HPDE6-E6E7 (cell line): ENCODE measurements around the gene PRPH.
"Not testable (repeated sequence)": the region's sequence is repeated elsewhere in the genome, so short reads cannot be mapped to it uniquely, and the experiment has no call there.

ENCODE experiments used
- DNase-seq: peaks from one replicate; pipeline ENCODE4 v3.0.0; 2011; ENCODE audit warnings: missing footprints; ENCODE audit errors: extremely low spot score

The PRPH gene

DNA sequence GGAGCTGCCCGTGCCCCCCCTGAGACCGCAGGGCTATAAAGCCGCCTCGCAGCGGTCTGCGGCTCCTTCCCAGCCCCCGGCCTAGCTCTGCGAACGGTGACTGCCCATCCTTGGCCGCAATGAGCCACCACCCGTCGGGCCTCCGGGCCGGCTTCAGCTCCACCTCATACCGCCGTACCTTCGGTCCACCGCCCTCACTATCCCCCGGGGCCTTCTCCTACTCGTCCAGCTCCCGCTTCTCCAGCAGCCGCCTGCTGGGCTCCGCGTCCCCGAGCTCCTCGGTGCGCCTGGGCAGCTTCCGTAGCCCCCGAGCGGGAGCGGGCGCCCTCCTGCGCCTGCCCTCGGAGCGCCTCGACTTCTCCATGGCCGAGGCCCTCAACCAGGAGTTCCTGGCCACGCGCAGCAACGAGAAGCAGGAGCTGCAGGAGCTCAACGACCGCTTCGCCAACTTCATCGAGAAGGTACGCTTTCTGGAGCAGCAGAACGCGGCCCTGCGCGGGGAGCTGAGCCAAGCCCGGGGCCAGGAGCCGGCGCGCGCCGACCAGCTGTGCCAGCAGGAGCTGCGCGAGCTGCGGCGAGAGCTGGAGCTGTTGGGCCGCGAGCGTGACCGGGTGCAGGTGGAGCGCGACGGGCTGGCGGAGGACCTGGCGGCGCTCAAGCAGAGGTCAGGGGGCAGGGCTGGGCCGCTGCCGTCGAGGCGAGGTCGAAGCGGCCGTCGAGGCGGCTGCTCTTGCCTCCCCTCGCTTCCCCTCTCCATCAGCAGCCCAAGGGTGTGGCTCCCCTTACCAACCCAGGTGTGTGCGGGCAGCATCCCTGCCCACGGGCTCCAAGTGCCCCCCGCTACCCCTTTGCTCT, at the start of gene PRPH:
TSS of gene PRPH (plus strand) at position 66 of the 855 bp plus-strand sequence. CDS start at position 120, 54 bp downstream.
- no peak for DNase-seq

DNA sequence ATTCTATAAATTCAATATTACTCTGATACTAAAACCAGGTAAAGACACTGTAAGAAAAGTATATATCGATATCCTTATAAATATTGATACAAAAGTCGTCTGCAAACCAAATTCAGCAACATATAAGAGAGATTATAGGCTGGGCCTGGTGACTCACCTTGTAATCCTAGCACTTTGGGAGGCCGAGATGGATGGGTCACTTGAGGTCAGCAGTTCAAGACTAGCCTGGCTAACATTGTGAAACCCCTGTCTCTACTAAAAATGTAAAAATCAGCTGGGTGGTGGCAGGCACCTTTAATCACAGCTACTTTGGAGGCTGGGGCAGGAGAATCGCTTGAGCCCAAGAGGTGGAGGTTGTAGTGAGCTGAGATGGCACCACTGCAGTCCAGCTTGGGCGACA, 43.6 kb upstream of the PRPH start:
- no peak for DNase-seq

DNA sequence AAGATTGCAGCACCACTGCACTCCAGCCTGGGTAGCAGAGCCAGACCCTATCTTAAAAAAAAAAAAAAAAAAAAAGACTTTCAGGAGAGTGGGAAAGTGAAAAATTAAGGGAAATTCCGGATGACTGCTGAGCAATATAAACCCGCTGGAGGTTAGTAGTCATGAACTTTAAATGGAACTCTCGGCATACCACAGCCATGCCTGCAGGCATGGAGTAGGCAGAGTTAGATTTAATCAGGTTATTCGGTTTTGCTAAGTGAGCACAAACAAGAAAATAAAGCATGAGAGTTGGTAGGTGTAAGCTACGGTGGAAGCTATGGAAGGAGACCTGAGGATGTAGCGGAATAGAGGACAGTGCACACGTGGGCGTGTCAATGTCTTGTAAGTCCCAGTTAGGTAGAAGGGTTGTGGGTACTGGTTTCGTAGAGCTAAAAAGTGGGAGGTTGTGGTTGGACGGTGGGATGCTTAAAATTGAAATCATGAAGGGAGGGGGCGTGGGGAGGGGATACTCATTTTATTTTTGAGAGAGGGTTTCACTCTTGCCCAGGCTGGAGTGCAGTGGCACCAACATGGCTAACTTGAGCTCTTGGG, 41.8 kb upstream of the PRPH start:
- DNase-seq = no peak

DNA sequence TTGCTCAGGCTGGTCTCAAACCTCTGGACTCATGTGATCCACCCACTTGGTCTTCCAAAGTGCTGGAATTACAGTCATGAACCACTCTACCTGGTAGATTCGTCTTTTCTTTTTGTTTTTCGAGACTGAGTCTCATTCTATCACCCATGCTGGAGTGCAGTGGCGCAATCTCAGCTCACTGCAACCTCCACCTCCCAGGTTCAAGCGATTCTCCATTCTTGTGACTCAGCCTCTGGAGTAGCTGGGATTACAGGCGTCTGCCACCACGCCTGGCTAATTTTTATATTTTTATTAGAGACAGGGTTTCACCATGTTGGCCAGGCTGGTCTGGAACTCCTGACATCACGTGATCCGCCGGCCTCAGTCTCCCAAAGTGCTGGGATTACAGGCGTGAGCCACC, 39.5 kb upstream of the PRPH start:
- not testable (repeated sequence) for DNase-seq

DNA sequence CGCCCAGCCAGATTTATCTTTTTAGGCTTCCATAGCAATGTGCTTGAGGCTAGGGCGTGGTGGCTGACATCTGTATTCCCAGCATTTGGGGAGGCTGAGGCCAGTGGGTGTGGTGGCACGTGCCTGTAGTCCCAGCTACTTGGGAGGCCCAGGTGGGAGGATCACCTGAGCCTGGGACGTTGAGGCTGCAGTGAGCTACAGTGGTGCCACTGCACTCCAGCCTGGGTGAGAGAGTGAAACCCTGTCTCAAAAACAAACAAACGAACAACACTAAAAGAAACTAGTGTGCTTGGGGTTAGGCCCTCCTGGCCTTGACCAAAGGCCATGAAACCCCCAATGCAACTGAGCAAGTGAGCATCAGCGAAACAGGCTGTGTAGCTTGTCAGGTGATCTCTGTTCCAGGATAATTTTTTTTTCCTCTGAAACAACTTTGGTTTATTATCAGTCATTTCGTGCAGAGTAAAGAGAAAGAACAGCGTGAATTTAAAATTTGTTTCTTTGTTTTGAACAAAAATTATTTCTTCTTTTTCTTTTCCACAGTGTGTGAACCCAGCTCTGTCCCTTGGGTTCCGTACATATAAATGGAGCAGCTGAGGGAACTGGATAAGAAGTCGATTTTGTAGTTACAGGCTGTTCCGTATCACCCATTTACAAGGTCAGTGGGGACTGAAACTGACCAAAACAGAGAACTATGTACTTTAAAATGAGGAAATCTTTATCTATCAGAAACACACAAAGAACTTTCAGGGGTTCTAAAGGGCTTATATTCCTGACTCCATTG, 38.9 kb upstream of the PRPH start:
- DNase-seq = no peak

DNA sequence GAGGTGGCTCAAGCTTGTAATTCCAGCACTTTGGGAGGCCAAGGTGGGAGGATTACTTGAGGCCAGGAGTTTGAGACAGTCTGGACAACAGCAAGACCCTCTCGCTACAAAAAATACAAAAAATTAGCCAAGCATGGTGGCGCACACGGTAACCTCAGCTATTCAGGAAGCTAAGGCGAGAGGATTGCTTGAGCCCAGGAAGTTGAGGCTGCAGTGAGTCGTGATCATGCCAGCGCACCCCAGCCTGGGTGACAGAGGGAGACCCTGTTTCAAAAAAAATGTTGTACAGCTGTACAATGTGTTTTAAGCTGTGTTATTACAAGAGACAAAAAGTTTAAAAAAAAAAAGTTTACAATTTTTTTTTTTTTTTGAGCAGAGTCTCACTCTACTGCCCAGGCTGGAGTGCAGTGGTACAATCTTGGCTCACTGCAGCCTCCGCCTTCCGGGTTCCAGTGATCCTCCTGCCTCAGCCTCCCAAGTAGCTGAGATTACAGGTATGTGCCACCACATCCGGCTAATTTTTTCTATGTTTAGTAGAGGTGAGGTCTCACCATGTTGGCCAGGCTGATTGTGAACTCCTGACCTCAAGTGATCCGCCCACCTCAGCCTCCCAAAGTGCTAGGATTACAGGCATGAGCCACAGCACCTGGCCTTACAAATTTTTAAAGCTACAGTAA, 37.3 kb upstream of the PRPH start:
- DNase-seq = not testable (repeated sequence)

DNA sequence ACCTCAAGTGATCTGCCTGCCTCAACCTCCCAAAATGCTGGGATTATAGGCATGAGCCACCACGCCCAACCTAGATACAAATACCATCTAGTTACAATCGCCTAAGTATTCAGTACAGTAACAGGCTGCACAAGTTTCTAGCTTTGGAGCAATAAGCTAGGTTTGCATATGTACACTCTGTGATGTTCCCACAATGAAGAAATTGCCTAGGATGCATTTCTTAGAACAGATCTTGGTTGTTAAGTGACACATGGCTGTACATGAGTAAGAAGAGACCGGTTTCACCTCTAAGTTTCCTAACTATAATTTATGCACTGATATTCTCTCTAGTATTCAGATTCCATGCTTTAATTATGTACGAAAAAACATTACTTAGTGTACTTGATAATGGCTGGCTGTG, 35.5 kb upstream of the PRPH start:
- DNase-seq = no peak

DNA sequence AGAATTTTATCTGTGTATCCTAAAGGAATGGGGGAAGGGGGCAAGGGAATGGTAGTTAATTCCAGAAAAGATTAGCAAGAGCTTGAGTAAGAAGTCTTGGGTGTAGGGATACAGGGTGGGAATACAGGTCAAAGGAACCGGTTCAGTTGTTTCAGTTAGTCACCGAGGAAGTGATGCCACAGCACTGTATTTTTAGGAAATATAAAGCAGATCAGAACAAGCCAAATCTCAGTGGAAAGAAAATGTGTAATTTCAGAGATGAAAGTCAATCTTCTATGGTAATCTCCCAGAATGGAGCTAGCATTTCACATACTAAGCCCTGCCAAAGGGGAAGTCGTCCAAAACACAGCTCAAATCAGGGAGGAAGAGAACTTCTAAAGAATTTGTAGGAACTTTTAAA, 34.8 kb upstream of the PRPH start:
- DNase-seq = no peak

DNA sequence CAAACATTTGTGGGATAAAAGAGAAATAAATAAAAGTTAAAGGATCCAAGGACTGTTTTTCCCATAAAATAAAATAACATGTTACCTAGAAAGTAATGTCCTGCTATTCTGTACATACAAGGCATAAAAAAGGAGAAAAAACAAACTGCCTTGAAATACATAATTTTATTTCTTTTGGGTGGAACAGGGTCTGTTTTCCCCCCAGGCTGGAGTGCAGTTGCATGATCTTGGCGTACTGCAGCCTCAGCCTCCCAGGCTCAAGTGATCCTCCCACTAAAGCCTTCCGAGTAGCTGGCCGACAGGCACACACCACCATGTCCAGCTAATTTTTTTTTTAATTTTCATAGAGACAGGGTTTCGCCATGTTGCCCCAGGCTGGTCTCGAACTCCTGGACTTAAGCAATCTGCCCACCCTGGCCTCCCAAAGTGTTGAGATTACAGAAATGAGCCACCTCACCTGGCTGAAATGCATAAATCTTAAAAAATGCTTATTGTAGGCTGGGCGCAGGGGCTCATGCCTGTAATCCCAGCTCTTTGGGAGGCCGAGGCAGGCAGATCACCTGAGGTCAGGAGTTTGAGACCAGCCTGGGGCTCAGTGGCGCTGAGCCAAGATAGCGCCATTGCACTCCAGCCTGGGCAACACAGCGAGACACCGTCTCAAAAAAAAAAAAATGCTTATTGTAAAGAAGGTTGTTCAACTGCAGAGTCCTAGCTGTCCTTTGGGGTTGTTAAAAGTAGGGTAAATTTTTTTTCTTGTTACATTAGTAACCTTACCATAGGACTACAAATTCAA, 34.2 kb upstream of the PRPH start:
- no peak for DNase-seq

DNA sequence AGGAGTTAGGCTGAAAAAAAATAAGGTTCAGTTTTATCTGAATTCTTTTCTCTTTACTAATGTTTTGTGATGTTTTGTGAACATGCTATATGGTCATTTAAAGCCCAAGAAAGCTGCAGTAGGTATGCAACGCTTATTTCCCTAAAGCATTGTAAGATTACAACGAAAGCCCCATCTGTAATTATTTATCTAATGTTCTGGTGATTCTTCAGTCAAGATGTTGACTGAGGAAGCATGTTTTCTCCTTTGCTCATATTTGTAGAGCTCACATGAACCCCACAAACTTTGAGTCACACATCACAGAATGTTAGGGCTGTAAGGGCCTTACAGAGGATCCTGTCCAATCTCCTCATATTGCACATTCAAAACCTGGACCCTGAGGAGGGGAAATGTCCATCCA, 33.2 kb upstream of the PRPH start:
- DNase-seq = no peak

DNA sequence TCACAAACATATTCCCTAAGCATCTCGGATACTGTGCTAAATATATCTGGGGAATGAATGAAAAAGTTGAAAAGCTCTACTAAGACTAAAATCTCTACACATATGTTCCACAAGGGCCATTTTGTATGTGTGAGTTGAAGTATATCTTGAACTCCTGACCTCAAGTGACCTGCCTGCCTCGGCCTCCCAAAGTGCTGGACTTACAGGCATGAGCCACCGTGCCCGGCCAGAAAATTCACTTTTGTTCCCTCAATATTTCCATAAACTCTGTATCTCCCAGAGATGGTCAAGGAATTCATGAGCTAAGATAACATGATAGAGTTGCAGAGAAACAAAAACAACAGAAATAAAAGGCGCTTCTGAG, 31.6 kb upstream of the PRPH start:
- DNase-seq = no peak

DNA sequence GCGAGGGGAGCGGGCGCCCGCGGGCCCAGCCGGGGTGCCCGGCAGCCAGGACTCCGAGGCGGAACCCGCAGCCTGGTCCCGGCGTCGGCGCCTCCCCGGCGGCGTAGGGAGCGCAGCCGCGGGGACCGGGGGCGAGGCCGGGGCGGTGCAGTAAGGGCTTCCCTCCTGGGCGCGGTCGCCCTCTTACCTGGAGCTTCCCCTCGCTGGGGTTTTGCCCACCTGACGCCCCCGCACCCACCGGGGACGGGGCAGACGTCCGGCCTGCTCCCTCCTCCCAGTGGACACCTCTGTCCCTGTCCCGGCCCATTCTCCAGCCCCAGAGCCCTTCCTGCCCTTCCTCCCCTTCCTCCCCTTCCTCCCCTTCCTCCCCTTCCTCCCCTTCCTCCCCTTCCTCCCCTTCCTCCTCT, 30.5 kb upstream of the PRPH start:
- DNase-seq = no peak

DNA sequence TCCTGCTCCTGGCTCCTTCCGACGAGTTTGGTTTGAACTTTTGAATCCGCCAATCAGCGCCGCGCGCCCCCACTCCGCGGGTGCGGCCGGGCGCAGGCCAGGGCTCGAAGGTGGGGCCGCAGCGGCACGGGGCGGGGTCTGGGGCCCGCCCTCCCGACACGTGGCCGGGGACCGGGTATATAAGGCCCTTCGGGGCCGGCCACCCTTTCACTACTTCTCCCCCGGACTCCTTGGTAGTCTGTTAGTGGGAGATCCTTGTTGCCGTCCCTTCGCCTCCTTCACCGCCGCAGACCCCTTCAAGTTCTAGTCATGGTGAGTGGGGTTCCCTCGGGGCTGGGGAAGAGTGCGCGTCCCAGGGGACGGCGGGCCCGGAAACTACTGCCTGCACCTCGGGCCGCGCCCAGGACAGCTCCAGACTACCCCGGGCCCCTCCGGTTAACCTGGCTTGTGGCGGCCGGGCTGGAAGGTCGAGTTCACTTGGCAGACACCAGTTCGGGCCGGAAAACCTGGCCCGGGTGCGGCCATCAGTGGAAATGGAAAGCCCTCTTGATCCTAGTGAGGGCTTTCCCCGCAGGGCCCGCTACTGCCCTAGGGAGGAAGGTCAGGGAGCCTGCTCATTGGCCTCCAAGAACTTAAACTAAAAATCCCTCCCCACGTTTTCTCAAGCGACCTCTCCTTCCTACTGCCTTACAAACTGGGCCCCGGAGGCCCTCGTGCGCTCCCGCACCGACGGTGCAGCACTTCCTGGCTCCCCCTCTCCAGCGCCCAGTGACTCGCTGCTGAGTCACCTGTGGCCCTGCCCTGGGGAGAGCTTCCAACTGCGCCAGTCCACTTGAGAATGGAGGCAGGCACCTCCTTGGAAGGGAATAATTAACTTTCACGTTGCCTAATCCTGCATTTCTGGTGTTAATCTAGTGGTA, 29.8 kb upstream of the PRPH start, which contains the start of gene TUBA1C:
TSS of gene TUBA1C (plus strand) at position 210 of the 920 bp plus-strand sequence. CDS start at position 310, 100 bp downstream.
- peak; percentile 90 for DNase-seq

DNA sequence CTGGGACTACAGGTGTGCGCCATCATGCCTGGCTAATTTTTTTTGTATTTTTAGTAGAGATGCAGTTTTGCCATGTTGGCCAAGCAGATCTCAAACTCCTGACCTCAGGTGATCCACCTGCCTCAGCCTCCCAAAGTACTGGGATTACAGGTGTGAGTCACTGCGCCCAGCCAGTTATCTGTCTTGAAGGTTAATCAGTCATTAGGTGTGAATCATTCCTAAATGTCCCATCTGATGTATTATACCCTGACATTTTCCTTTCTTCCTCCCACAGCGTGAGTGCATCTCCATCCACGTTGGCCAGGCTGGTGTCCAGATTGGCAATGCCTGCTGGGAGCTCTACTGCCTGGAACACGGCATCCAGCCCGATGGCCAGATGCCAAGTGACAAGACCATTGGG, 25.8 kb upstream of the PRPH start:
- not testable (repeated sequence) for DNase-seq

DNA sequence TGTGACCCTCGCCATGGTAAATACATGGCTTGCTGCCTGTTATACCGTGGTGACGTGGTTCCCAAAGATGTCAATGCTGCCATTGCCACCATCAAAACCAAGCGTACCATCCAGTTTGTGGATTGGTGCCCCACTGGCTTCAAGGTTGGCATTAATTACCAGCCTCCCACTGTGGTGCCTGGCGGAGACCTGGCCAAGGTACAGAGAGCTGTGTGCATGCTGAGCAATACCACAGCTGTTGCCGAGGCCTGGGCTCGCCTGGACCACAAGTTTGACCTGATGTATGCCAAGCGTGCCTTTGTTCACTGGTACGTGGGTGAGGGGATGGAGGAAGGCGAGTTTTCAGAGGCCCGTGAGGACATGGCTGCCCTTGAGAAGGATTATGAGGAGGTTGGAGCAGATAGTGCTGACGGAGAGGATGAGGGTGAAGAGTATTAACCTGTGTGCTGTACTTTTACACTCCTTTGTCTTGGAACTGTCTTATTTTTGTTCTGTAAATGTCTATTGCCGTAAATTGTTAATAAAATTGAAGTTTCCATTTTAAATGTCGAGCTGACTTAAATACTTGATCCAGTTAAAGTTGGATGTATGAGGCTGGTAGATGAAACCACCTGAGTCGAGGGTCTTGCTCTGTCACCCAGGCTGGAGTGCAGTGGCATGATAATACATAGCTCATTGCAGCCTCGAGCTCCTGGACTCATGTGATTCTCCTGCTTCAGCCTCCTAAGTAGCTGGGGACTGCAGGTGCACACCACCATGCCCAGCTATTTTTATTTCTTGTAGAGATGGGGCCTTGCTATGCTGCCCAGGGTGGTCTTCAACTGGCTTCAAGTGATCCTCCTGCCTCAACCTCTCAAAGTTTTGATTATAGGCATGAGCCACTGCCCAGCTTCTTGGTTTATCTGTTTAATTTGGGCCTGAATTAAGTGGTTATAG, 21.9 kb upstream of the PRPH start:
- DNase-seq = no peak

DNA sequence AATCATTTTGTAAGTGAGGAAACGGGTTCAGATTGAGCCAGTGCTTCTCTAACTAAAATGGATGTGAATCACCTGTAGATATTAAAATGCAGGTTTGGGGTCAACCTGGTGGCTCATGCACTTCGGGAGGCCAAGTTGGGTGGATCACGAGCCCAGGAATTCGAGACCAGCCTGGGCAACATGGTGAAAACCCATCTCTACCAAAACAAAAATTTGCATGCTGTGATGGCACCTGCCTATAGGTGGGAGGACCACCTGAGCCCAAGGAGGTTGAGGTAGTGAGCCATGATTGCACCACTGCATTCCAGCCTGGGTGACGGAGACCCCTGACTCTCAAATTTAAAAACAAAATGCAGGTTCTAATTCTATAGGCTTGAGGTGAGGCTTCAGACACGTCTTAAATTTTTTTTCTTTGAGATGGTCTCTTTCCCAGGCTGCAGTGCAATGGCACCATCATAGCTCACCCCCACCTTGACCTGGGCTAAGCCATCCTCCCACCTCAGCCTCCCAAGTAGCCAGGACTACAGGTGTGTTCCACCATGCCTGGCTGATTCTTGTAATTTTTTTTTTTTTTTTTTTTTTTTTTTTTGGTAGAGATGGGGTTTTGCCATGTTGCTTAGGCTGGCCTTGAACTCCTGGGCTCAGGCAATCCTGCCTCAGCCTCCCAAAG, 21.1 kb upstream of the PRPH start:
- DNase-seq = no peak

DNA sequence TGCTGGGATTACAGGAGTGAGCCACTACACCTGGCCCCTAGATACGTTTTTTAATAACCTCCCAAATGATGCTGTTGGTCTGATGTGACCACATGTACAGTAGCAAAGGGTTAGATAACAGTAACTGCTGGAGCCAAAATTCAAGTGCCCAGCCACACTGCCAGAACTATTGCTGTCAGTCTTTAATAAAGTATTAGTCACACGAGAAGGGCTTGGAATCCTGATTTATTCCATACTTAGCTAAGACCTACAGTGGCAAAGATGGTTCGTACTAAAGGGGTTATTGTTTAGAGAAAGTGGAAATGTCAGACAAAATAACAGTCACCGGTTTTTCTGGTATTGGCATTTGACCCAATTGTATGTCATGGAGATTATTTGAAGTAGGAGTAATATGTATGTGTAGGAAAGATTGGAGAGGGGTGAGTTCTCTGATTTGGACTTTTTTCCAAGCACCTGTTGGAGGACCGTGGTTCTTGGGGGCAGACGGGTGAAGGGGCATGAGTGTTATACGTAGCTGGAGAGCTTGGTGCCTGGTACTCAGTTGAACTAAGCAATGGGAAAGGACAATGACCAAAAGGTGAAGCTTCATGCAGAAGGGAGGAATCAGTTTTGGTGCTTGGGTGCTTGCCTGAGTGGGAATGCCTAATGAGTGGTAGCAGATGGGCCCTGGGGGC, 20.4 kb upstream of the PRPH start:
- DNase-seq = no peak
